NT2/D1 (cell line): Measurements from ENCODE around the gene TMEM51.

Experiments
- SUZ12 ChIP-seq: IDR thresholded peaks from 2 replicates; pipeline ENCODE4 v1.6.1; 2011; ENCODE audit not compliant: insufficient read length, insufficient read depth; ENCODE audit errors: extremely low read depth
- YY1 ChIP-seq: IDR thresholded peaks from 2 replicates; pipeline ENCODE4 v1.6.1; 2011; ENCODE audit not compliant: insufficient read length, insufficient read depth
- ZNF274 ChIP-seq: IDR thresholded peaks from 2 replicates; pipeline ENCODE4 v1.6.1; 2011; ENCODE audit warnings: mild to moderate bottlenecking, low read depth, low read length

DNA sequence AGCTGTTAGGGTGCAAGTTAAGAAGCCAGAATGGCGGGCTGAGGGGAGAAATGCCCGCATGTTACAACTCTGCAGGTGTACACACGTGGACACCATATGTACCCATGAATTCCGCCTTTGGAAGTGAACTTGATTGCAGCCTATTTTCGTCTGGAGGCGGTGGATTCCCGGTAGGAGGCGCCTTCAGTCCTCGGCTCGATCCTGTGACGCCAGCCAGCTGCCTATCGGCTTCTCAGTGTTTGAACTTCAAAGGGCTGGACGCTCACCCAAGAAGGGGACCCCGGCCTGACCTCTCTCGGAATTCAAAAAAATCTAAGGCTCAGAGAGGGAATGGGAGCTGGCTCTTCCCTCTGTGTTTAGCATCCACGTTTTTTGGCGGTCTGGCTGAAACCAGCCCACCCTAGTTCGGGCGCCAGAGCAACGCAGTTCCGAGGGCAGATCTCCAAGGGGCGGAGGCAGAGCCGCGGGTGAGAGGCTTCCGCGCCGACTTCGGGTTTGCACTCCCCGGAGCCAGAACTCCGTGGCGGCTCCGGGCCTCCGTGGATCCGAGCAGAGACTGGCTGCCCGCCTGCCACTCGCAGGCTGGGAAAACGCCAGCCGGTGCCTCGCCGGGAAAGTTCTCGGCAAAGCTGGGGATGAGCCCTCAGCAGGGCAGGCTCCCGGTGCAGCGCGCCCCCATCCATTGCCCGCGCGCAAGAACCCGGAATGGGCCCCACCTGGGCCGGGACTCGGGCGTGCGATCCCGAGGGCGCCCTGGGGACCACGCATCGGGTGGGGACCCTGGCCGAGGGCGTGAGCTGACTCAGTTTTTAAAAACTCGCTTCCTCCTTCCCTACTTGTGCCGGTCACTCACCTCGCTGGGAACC, 996 bp upstream of the TMEM51 start:
- TF ChIP-seq SUZ12 (no peak), YY1 (no peak), ZNF274 (no peak)
